HEK293 (cell line): ENCODE measurements around the gene CMTM2.
A peak's percentile ranks its signal among the peaks of the same experiment; 100 is the strongest.

Source experiments
- CTCF ChIP-seq: fragments of 450-650 bp; formaldehyde crosslinking; IDR thresholded peaks from 2 replicates; pipeline ENCODE4 v1.5.1; 2016; ENCODE audit warnings: missing biosample characterization, missing genetic modification characterization
- EGR2 ChIP-seq: fragments of 450-650 bp; formaldehyde crosslinking; IDR thresholded peaks from 2 replicates; pipeline ENCODE4 v1.5.1; 2016; ENCODE audit warnings: low read depth, missing biosample characterization, missing genetic modification characterization
- GFI1B ChIP-seq: fragments of 450-650 bp; formaldehyde crosslinking; IDR thresholded peaks from 2 replicates; pipeline ENCODE4 v1.5.1; 2016; ENCODE audit warnings: missing biosample characterization, missing genetic modification characterization
- GLIS2 ChIP-seq: fragments of 450-650 bp; formaldehyde crosslinking; IDR thresholded peaks from 2 replicates; pipeline ENCODE4 v1.5.1; 2016; ENCODE audit warnings: missing biosample characterization, missing genetic modification characterization
- HIC1 ChIP-seq: fragments of 450-650 bp; formaldehyde crosslinking; IDR thresholded peaks from 2 replicates; pipeline ENCODE4 v1.5.1; 2016; ENCODE audit warnings: missing biosample characterization, missing genetic modification characterization
- KLF1 ChIP-seq: fragments of 450-650 bp; formaldehyde crosslinking; IDR thresholded peaks from 2 replicates; pipeline ENCODE4 v1.5.1; 2016; ENCODE audit warnings: missing biosample characterization, missing genetic modification characterization
- KLF9 ChIP-seq: fragments of 450-650 bp; formaldehyde crosslinking; IDR thresholded peaks from 2 replicates; pipeline ENCODE4 v1.5.1; 2016; ENCODE audit warnings: missing biosample characterization, missing genetic modification characterization, low read depth
- YY1 ChIP-seq: fragments of 450-650 bp; formaldehyde crosslinking; IDR thresholded peaks from 2 replicates; pipeline ENCODE4 v1.5.1; 2018; ENCODE audit warnings: missing biosample characterization, missing genetic modification characterization
- YY2 ChIP-seq: fragments of 450-650 bp; formaldehyde crosslinking; IDR thresholded peaks from 2 replicates; pipeline ENCODE4 v1.5.1; 2016; ENCODE audit warnings: missing biosample characterization, missing genetic modification characterization
- ZNF114 ChIP-seq: fragments of 450-650 bp; formaldehyde crosslinking; IDR thresholded peaks from 2 replicates; pipeline ENCODE4 v1.5.0; 2017; ENCODE audit warnings: missing biosample characterization, missing genetic modification characterization
- ZNF132 ChIP-seq: fragments of 450-650 bp; formaldehyde crosslinking; IDR thresholded peaks from 2 replicates; pipeline ENCODE4 v1.5.1; 2017; ENCODE audit warnings: missing biosample characterization, missing genetic modification characterization, borderline replicate concordance
- ZNF148 ChIP-seq: fragments of 450-650 bp; formaldehyde crosslinking; IDR thresholded peaks from 2 replicates; pipeline ENCODE4 v1.5.0; 2017; ENCODE audit warnings: missing biosample characterization, missing genetic modification characterization, borderline replicate concordance
- ZNF169 ChIP-seq: fragments of 450-650 bp; formaldehyde crosslinking; IDR thresholded peaks from 2 replicates; pipeline ENCODE4 v1.5.1; 2016; ENCODE audit warnings: missing biosample characterization, missing genetic modification characterization
- ZNF23 ChIP-seq: fragments of 450-650 bp; formaldehyde crosslinking; IDR thresholded peaks from 2 replicates; pipeline ENCODE4 v1.5.1; 2016; ENCODE audit warnings: missing biosample characterization, missing genetic modification characterization, borderline replicate concordance
- ZNF26 ChIP-seq: fragments of 450-650 bp; formaldehyde crosslinking; IDR thresholded peaks from 2 replicates; pipeline ENCODE4 v1.5.1; 2016; ENCODE audit warnings: missing biosample characterization, missing genetic modification characterization
- ZNF362 ChIP-seq: fragments of 450-650 bp; formaldehyde crosslinking; IDR thresholded peaks from 2 replicates; pipeline ENCODE4 v1.5.1; 2016; ENCODE audit warnings: missing biosample characterization, missing genetic modification characterization
- ZNF398 ChIP-seq: fragments of 450-650 bp; formaldehyde crosslinking; IDR thresholded peaks from 2 replicates; pipeline ENCODE4 v1.5.1; 2017; ENCODE audit warnings: missing biosample characterization, missing genetic modification characterization
- ZNF416 ChIP-seq: fragments of 450-650 bp; formaldehyde crosslinking; IDR thresholded peaks from 2 replicates; pipeline ENCODE4 v1.5.1; 2016; ENCODE audit warnings: missing biosample characterization, missing genetic modification characterization
- ZNF426 ChIP-seq: fragments of 450-650 bp; formaldehyde crosslinking; IDR thresholded peaks from 2 replicates; pipeline ENCODE4 v1.5.1; 2017; ENCODE audit warnings: missing biosample characterization, missing genetic modification characterization, mild to moderate bottlenecking, inconsistent platforms, moderate library complexity
- ZNF501 ChIP-seq: fragments of 450-650 bp; formaldehyde crosslinking; IDR thresholded peaks from 2 replicates; pipeline ENCODE4 v1.5.1; 2016; ENCODE audit warnings: missing biosample characterization, missing genetic modification characterization
- ZNF544 ChIP-seq: fragments of 450-650 bp; formaldehyde crosslinking; IDR thresholded peaks from 2 replicates; pipeline ENCODE4 v1.5.0; 2017; ENCODE audit warnings: missing biosample characterization, missing genetic modification characterization
- ZNF561 ChIP-seq: fragments of 450-650 bp; IDR thresholded peaks from 2 replicates; pipeline ENCODE4 v1.5.1; 2018; ENCODE audit warnings: missing biosample characterization, missing genetic modification characterization, borderline replicate concordance
- ZNF629 ChIP-seq: fragments of 450-650 bp; formaldehyde crosslinking; IDR thresholded peaks from 2 replicates; pipeline ENCODE4 v1.5.1; 2017; ENCODE audit warnings: missing biosample characterization, missing genetic modification characterization
- ZNF645 ChIP-seq: fragments of 450-650 bp; formaldehyde crosslinking; IDR thresholded peaks from 2 replicates; pipeline ENCODE4; 2016; ENCODE audit warnings: missing biosample characterization, missing genetic modification characterization
- ZNF658 ChIP-seq: fragments of 450-650 bp; formaldehyde crosslinking; IDR thresholded peaks from 2 replicates; pipeline ENCODE4; 2016; ENCODE audit warnings: missing biosample characterization, missing genetic modification characterization
- ZNF785 ChIP-seq: fragments of 450-650 bp; formaldehyde crosslinking; IDR thresholded peaks from 2 replicates; pipeline ENCODE4 v1.5.1; 2016; ENCODE audit warnings: missing biosample characterization, missing genetic modification characterization

Gene CMTM2

GRCh38 chr16:66549284-66550131 lies 29.8 kb upstream of the CMTM2 start, which contains the start of gene TK2 (continued):
- peak; percentile 45; the same call in 1 of the 2 replicates for TF ChIP-seq HIC1 (tag by site-specific recombination)
- TF ChIP-seq ZNF645, result no peak
- TF ChIP-seq ZNF501, result 0 out of 2 replicates have a peak, but pooled peaks have one; percentile 59
- TF ChIP-seq ZNF26 (tag by site-specific recombination), result no peak
- TF ChIP-seq ZNF398, result peak; percentile 32; the same call in 1 of the 2 replicates
- no peak for TF ChIP-seq ZNF658
- TF ChIP-seq ZNF148 (tag by site-specific recombination), result 0 out of 2 replicates have a peak, but pooled peaks have one; percentile 16
- TF ChIP-seq KLF1, result 0 out of 2 replicates have a peak, but pooled peaks have one; percentile 30
- TF ChIP-seq ZNF362, result no peak
- TF ChIP-seq ZNF132 (tag by site-specific recombination), result no peak
- peak; percentile 66 for TF ChIP-seq ZNF561 (tag by site-specific recombination)
- no peak for TF ChIP-seq ZNF416 (tag by site-specific recombination)
- no peak for TF ChIP-seq ZNF169 (tag by site-specific recombination)
- TF ChIP-seq ZNF785 (tag by site-specific recombination), result no peak
- no peak for TF ChIP-seq ZNF426 (tag by site-specific recombination)
- TF ChIP-seq ZNF114 (tag by site-specific recombination), result no peak
- no peak for TF ChIP-seq ZNF629 (tag by site-specific recombination)
- TF ChIP-seq YY1 (tag by site-specific recombination), result peak; percentile 36; the same call in 1 of the 2 replicates
- TF ChIP-seq GLIS2 (tag by site-specific recombination), result peak; percentile 69
- TF ChIP-seq GFI1B (tag by site-specific recombination), result no peak
- TF ChIP-seq ZNF544, result no peak
- peak; percentile 80 for TF ChIP-seq KLF9 (tag by site-specific recombination)
- TF ChIP-seq YY2 (tag by site-specific recombination), result 0 out of 2 replicates have a peak, but pooled peaks have one; percentile 38
- peak; percentile 58; the same call in 1 of the 2 replicates for TF ChIP-seq CTCF
- TF ChIP-seq ZNF23 (tag by site-specific recombination), result no peak
- TF ChIP-seq EGR2 (tag by site-specific recombination), result peak; percentile 57
